Measurements from ENCODE around the gene AMHR2.
"Not testable (repeated sequence)": the region's sequence is repeated elsewhere in the genome, so short reads cannot be mapped to it uniquely, and the experiment has no call there.

AMHR2 gene

GRCh38 chr12:53418221-53418620, 5.4 kb upstream of the AMHR2 start:
- TF ChIP-seq CTCF (IDR thresholded peaks at IDR 0.05; ENCODE audit: control insufficient read depth, insufficient read depth, low read depth, low read length, missing control alignments), result no peak
- no peak for DNase-seq (ENCODE audit: low read depth)

GRCh38 chr12:53419756-53420155, 3.9 kb upstream of the AMHR2 start:
- H3K4me3 ChIP-seq (ENCODE audit: control insufficient read depth, low read depth, low read length), result no peak overlapping the region
- no peak for DNase-seq (ENCODE audit: low read depth)
- no peak for TF ChIP-seq CTCF (IDR thresholded peaks at IDR 0.05; ENCODE audit: control insufficient read depth, insufficient read depth, low read depth, low read length, missing control alignments)

More at GRCh38 chr12:53418221-53418620, 5.4 kb upstream of the AMHR2 start:
- no peak overlapping the region for H3K4me3 ChIP-seq (ENCODE audit: control insufficient read depth, low read depth, low read length)

GRCh38 chr12:53422247-53422646, 1.4 kb upstream of the AMHR2 start:
- not testable (repeated sequence) for DNase-seq (ENCODE audit: low read depth); H3K4me3 ChIP-seq (ENCODE audit: control insufficient read depth, low read depth, low read length)

GRCh38 chr12:53424626-53425514, 1.2 kb downstream of the AMHR2 start:
- no peak for TF ChIP-seq CTCF (IDR thresholded peaks at IDR 0.05; ENCODE audit: control insufficient read depth, insufficient read depth, low read depth, low read length, missing control alignments)
- no peak overlapping the region for H3K4me3 ChIP-seq (ENCODE audit: control insufficient read depth, low read depth, low read length)
- DNase-seq (ENCODE audit: low read depth), result no peak

GRCh38 chr12:53425515-53426150, 2.0 kb downstream of the AMHR2 start:
- no peak for DNase-seq (ENCODE audit: low read depth)
- TF ChIP-seq CTCF (IDR thresholded peaks at IDR 0.05; ENCODE audit: control insufficient read depth, insufficient read depth, low read depth, low read length, missing control alignments), result no peak
- H3K4me3 ChIP-seq (ENCODE audit: control insufficient read depth, low read depth, low read length), result no peak overlapping the region

- no peak overlapping the region for H3K4me3 ChIP-seq (ENCODE audit: control insufficient read depth, low read depth, low read length)
- peak; percentile 77 for DNase-seq (ENCODE audit: low read depth)
- TF ChIP-seq CTCF (IDR thresholded peaks at IDR 0.05; ENCODE audit: control insufficient read depth, insufficient read depth, low read depth, low read length, missing control alignments), result no peak
Measured at GRCh38 chr12:53427905-53428594, 4.4 kb downstream of the AMHR2 start.

GRCh38 chr12:53428741-53429140, 5.1 kb downstream of the AMHR2 start:
- DNase-seq (ENCODE audit: low read depth), result no peak

More at GRCh38 chr12:53428741-53429140, 5.1 kb downstream of the AMHR2 start:
- no peak overlapping the region for H3K4me3 ChIP-seq (ENCODE audit: control insufficient read depth, low read depth, low read length)
- TF ChIP-seq CTCF (IDR thresholded peaks at IDR 0.05; ENCODE audit: control insufficient read depth, insufficient read depth, low read depth, low read length, missing control alignments), result no peak

Data from AG09309 (cell line).